ENCODE results near the gene CORO2B. TPM values are rescaled to one million over a fixed set of nuclear protein-coding genes. Genes with fewer than 3 reads are reported as not detected.

Gene CORO2B
- polyA plus RNA-seq, 1 of the 3 experiments (the other 2 are of a cell fraction): 3.6 TPM

DNA sequence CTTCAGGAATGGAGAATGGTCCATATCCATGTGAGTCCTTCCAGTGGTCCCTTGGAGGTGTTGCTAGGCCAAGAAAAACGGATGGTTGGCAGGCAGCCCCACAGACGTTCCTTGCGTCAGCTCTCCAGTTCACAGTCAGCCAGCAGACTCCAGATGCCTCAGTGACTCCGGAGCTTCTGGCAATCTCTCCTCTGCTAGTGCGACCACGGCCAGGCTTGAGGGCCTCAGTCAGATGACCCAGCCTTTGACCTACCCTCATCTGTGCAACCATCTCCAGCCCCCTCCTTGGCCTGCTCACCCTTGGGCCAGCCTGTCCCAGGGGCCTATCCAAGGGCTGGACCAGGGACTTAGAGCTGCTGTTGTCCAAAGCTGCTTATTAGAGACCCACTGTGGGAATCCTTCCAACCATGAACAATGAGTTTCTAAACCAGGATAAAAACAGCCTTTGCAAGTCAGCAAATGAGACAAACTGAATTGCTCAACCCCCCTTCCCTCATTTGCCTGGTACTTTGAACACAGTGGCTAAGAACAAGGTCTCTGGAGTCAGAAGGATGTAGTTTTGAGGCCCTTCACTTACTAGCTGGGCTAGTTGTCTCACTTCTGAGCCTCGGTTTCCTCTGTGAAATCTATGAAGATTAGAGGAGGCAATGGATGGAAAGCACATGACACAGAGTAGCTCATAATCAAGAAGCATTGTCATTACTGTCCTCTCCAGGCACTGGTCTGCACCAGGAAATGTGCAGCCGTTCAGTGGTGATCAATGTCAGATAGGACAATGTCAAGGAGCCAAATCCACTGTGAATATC is 197.1 kb downstream of the CORO2B start (continued):
- TF ChIP-seq TCF12 (IDR thresholded peaks at IDR 0.05) (no peak), RFX5 (IDR thresholded peaks at IDR 0.05; ENCODE audit: low read length) (no peak)

- CTCF ChIA-PET: interaction anchor here (1.0 to 1.7 kb wide), 3 partner anchors 9 to 227 kb away, joined by 3 to 5 read pairs (median 3); no protein-coding TSS in a partner anchor
- POLR2A ChIA-PET: no interaction called here
- TF ChIP-seq, protein P1, sequence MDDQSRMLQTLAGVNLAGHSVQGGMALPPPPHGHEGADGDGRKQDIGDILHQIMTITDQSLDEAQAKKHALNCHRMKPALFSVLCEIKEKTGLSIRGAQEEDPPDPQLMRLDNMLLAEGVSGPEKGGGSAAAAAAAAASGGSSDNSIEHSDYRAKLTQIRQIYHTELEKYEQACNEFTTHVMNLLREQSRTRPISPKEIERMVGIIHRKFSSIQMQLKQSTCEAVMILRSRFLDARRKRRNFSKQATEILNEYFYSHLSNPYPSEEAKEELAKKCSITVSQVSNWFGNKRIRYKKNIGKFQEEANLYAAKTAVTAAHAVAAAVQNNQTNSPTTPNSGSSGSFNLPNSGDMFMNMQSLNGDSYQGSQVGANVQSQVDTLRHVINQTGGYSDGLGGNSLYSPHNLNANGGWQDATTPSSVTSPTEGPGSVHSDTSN (IDR thresholded peaks at IDR 0.05): no peak
- TF ChIP-seq GABPA (IDR thresholded peaks at IDR 0.05; ENCODE audit: low read depth): no peak
- TF ChIP-seq ELF1 (IDR thresholded peaks at IDR 0.05): no peak
- no peak for TF ChIP-seq GATA2 (CRISPR knock-in tag; IDR thresholded peaks at IDR 0.05)
- no peak for TF ChIP-seq RAD21 (IDR thresholded peaks at IDR 0.05; ENCODE audit: low read length)
- TF ChIP-seq, protein P2, sequence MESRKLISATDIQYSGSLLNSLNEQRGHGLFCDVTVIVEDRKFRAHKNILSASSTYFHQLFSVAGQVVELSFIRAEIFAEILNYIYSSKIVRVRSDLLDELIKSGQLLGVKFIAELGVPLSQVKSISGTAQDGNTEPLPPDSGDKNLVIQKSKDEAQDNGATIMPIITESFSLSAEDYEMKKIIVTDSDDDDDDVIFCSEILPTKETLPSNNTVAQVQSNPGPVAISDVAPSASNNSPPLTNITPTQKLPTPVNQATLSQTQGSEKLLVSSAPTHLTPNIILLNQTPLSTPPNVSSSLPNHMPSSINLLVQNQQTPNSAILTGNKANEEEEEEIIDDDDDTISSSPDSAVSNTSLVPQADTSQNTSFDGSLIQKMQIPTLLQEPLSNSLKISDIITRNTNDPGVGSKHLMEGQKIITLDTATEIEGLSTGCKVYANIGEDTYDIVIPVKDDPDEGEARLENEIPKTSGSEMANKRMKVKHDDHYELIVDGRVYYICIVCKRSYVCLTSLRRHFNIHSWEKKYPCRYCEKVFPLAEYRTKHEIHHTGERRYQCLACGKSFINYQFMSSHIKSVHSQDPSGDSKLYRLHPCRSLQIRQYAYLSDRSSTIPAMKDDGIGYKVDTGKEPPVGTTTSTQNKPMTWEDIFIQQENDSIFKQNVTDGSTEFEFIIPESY (IDR thresholded peaks at IDR 0.05; ENCODE audit: borderline replicate concordance, low read depth): no peak
- no peak for TF ChIP-seq MEF2A (IDR thresholded peaks at IDR 0.05; ENCODE audit: borderline replicate concordance, low read depth)
- TF ChIP-seq, protein P3, sequence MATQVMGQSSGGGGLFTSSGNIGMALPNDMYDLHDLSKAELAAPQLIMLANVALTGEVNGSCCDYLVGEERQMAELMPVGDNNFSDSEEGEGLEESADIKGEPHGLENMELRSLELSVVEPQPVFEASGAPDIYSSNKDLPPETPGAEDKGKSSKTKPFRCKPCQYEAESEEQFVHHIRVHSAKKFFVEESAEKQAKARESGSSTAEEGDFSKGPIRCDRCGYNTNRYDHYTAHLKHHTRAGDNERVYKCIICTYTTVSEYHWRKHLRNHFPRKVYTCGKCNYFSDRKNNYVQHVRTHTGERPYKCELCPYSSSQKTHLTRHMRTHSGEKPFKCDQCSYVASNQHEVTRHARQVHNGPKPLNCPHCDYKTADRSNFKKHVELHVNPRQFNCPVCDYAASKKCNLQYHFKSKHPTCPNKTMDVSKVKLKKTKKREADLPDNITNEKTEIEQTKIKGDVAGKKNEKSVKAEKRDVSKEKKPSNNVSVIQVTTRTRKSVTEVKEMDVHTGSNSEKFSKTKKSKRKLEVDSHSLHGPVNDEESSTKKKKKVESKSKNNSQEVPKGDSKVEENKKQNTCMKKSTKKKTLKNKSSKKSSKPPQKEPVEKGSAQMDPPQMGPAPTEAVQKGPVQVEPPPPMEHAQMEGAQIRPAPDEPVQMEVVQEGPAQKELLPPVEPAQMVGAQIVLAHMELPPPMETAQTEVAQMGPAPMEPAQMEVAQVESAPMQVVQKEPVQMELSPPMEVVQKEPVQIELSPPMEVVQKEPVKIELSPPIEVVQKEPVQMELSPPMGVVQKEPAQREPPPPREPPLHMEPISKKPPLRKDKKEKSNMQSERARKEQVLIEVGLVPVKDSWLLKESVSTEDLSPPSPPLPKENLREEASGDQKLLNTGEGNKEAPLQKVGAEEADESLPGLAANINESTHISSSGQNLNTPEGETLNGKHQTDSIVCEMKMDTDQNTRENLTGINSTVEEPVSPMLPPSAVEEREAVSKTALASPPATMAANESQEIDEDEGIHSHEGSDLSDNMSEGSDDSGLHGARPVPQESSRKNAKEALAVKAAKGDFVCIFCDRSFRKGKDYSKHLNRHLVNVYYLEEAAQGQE (IDR thresholded peaks at IDR 0.05; ENCODE audit: low read depth, low read length): no peak
- no peak for TF ChIP-seq NRF1 (IDR thresholded peaks at IDR 0.05; ENCODE audit: low read depth, low read length)
- TF ChIP-seq EP300 (IDR thresholded peaks at IDR 0.05; ENCODE audit: borderline replicate concordance in 1 of 2, low read depth in 1 of 2, low read length in 1 of 2): no peak
- TF ChIP-seq FOSL2 (IDR thresholded peaks at IDR 0.05; ENCODE audit: borderline replicate concordance, low read depth): no peak
- no peak for TF ChIP-seq YY1 (IDR thresholded peaks at IDR 0.05; ENCODE audit: low read depth)
- no peak for TF ChIP-seq JUND (IDR thresholded peaks at IDR 0.05)
- TF ChIP-seq, protein P4, sequence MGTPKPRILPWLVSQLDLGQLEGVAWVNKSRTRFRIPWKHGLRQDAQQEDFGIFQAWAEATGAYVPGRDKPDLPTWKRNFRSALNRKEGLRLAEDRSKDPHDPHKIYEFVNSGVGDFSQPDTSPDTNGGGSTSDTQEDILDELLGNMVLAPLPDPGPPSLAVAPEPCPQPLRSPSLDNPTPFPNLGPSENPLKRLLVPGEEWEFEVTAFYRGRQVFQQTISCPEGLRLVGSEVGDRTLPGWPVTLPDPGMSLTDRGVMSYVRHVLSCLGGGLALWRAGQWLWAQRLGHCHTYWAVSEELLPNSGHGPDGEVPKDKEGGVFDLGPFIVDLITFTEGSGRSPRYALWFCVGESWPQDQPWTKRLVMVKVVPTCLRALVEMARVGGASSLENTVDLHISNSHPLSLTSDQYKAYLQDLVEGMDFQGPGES (IDR thresholded peaks at IDR 0.05; ENCODE audit: low read depth, low read length): no peak
- TF ChIP-seq FOXM1 (IDR thresholded peaks at IDR 0.05; ENCODE audit: low read depth): no peak
- no peak for TF ChIP-seq NFIC (IDR thresholded peaks at IDR 0.05; ENCODE audit: borderline replicate concordance)
Observed at GRCh38 chr15:68776477-68777270, 197.9 kb downstream of the CORO2B start.

More at GRCh38 chr15:68776477-68777270, 197.9 kb downstream of the CORO2B start:
- H3F3A ChIP-seq (replicated peaks; ENCODE audit: insufficient read depth): peaks cover 12% of the 10 kb centered on the region
- H3K27me3 ChIP-seq (ENCODE audit: insufficient read depth): no peaks in the 10 kb centered on the region
- no peak overlapping the region for H3K4me3 ChIP-seq (ENCODE audit: low read depth in 2 of 2, low read length in 1 of 2)
- H3K36me3 ChIP-seq (replicated peaks in 1 of 2; ENCODE audit: control insufficient read depth in 1 of 2, insufficient read depth in 2 of 2, low read length in 1 of 2): peaks cover 26 to 33% of the 10 kb centered on the region in 2 experiments
- no peaks in the 10 kb centered on the region; a peak in 1 of 4 replicates for H3K4me1 ChIP-seq (ENCODE audit: control insufficient read depth in 1 of 2, insufficient read depth in 2 of 2, low read depth in 1 of 2, low read length in 1 of 2)
- H3K79me2 ChIP-seq (ENCODE audit: insufficient read depth): no peaks in the 10 kb centered on the region
- WGBS (ENCODE audit: low lambda C conversion rate): 98% methylated on average over 10 of the region's 10 CpGs
- H3K9ac ChIP-seq: no peak overlapping the region
- no peak overlapping the region for H2AFZ ChIP-seq (ENCODE audit: low read depth)
- no peak overlapping the region for H3K4me2 ChIP-seq
- H3K9me2 ChIP-seq: no peaks in the 10 kb centered on the region
- H3K9me3 ChIP-seq: no peaks in the 10 kb centered on the region
- no peaks in the 10 kb centered on the region for H4K20me1 ChIP-seq (ENCODE audit: insufficient read depth)
- no peak for DNase-seq
- H3K27ac ChIP-seq (ENCODE audit: low read depth in 2 of 2, low read length in 1 of 2): no peak overlapping the region
